Loucy (cell line): ENCODE data around the gene PARD3B.
A peak's percentile ranks its signal among the peaks of the same experiment; 100 is the strongest.

Experiments used
- H2AFZ ChIP-seq: fragments of 200-600 bp; sonication (generic); 2 replicates; pipeline ENCODE4 v1.6.0; 2016; ENCODE audit warnings: antibody characterized with exemption, mild to moderate bottlenecking, low read length, moderate library complexity
- H3F3A ChIP-seq: fragments of 200-600 bp; 2 replicates; pipeline ENCODE4 v1.6.0; 2016; ENCODE audit warnings: antibody characterized with exemption, low read depth, mild to moderate bottlenecking
- H3K27me3 ChIP-seq: fragments of 200-600 bp; sonication (generic); 2 replicates; pipeline ENCODE4 v1.6.1; 2014; ENCODE audit warnings: low read length, mild to moderate bottlenecking; ENCODE audit not compliant: insufficient read depth, poor library complexity, severe bottlenecking
- H3K36me3 ChIP-seq: fragments of 200-600 bp; sonication (generic); 2 replicates; pipeline ENCODE4 v1.6.1; 2016; ENCODE audit warnings: low read length; ENCODE audit not compliant: insufficient read depth
- H3K4me1 ChIP-seq: fragments of 200-600 bp; sonication (generic); 2 replicates; pipeline ENCODE4 v1.5.1; 2014; ENCODE audit warnings: low read length, mild to moderate bottlenecking; ENCODE audit not compliant: insufficient read depth, poor library complexity, severe bottlenecking
- H3K4me2 ChIP-seq: fragments of 200-600 bp; sonication (generic); 2 replicates; pipeline ENCODE4 v1.6.0; 2014; ENCODE audit warnings: antibody characterized with exemption, low read length, low read depth, mild to moderate bottlenecking; ENCODE audit not compliant: poor library complexity, severe bottlenecking
- H3K4me3 ChIP-seq: fragments of 200-600 bp; sonication (generic); 2 replicates; pipeline ENCODE4 v1.5.1; 2014; ENCODE audit warnings: low read length, mild to moderate bottlenecking, mixed read lengths; ENCODE audit not compliant: poor library complexity, severe bottlenecking
- H3K79me2 ChIP-seq: fragments of 200-600 bp; sonication (generic); 2 replicates; pipeline ENCODE4 v1.6.1; 2014; ENCODE audit warnings: low read length; ENCODE audit not compliant: insufficient read depth
- H3K9ac ChIP-seq: fragments of 200-600 bp; sonication (generic); 2 replicates; pipeline ENCODE4 v1.6.0; 2014; ENCODE audit warnings: mild to moderate bottlenecking, low read depth, low read length, moderate library complexity; ENCODE audit not compliant: poor library complexity, severe bottlenecking
- H3K9me2 ChIP-seq: fragments of 200-600 bp; sonication (generic); replicated peaks from 2 replicates; pipeline ENCODE4 v1.6.1; 2016; ENCODE audit warnings: low read depth, low read length, mixed read lengths
- H3K9me3 ChIP-seq: fragments of 200-600 bp; sonication (generic); 2 replicates; pipeline ENCODE4 v1.6.1; 2014; ENCODE audit warnings: mild to moderate bottlenecking, antibody characterized with exemption, low read length, low read depth; ENCODE audit not compliant: insufficient read depth
- H4K20me1 ChIP-seq: fragments of 200-600 bp; sonication (generic); 2 replicates; pipeline ENCODE4 v1.6.0; 2014; ENCODE audit warnings: antibody characterized with exemption, low read length, mild to moderate bottlenecking; ENCODE audit not compliant: insufficient read depth, poor library complexity, severe bottlenecking
- CTCF ChIP-seq: fragments of 200-600 bp; sonication (generic); conservative IDR thresholded peaks from 2 replicates; pipeline ENCODE4 v1.5.1; 2014; ENCODE audit warnings: mild to moderate bottlenecking, antibody characterized with exemption, low read length
- EZH2phosphoT487 ChIP-seq: fragments of 200-600 bp; IDR thresholded peaks from 2 replicates; pipeline ENCODE4 v1.6.1; 2018; ENCODE audit warnings: antibody characterized with exemption, mild to moderate bottlenecking, moderate library complexity, borderline replicate concordance

Gene PARD3B

GRCh38 chr2:205010196-205010595 lies 464.9 kb downstream of the PARD3B start:
- H2AFZ ChIP-seq, result peak overlapping the region; percentile 42; the same call in 1 of the 2 replicates
- H3K4me3 ChIP-seq, result no peak overlapping the region
- H3K9me2 ChIP-seq, result no peaks in the 10 kb centered on the region
- H3K4me1 ChIP-seq, result peaks cover 14% of the 10 kb centered on the region
- H3K79me2 ChIP-seq, result no peaks in the 10 kb centered on the region
- no peaks in the 10 kb centered on the region for H4K20me1 ChIP-seq
- no peaks in the 10 kb centered on the region for H3F3A ChIP-seq
- no peaks in the 10 kb centered on the region for H3K27me3 ChIP-seq
- no peak for TF ChIP-seq EZH2phosphoT487
- no peak for TF ChIP-seq CTCF
- H3K9ac ChIP-seq, result no peak overlapping the region
- no peaks in the 10 kb centered on the region for H3K36me3 ChIP-seq
- no peak overlapping the region for H3K4me2 ChIP-seq
- H3K9me3 ChIP-seq, result no peaks in the 10 kb centered on the region

GRCh38 chr2:205011031-205011430 lies 465.8 kb downstream of the PARD3B start:
- H3K79me2 ChIP-seq, result no peaks in the 10 kb centered on the region
- no peaks in the 10 kb centered on the region for H3K9me2 ChIP-seq
- no peaks in the 10 kb centered on the region for H3F3A ChIP-seq
- H3K4me1 ChIP-seq, result peaks cover 14% of the 10 kb centered on the region
- H3K36me3 ChIP-seq, result no peaks in the 10 kb centered on the region
- no peaks in the 10 kb centered on the region for H3K27me3 ChIP-seq
- H4K20me1 ChIP-seq, result no peaks in the 10 kb centered on the region
- H3K4me2 ChIP-seq, result no peak overlapping the region
- no peaks in the 10 kb centered on the region for H3K9me3 ChIP-seq
- no peak overlapping the region for H3K4me3 ChIP-seq
- no peak overlapping the region for H2AFZ ChIP-seq
- no peak for TF ChIP-seq EZH2phosphoT487
- TF ChIP-seq CTCF, result no peak
- no peak overlapping the region for H3K9ac ChIP-seq

DNA sequence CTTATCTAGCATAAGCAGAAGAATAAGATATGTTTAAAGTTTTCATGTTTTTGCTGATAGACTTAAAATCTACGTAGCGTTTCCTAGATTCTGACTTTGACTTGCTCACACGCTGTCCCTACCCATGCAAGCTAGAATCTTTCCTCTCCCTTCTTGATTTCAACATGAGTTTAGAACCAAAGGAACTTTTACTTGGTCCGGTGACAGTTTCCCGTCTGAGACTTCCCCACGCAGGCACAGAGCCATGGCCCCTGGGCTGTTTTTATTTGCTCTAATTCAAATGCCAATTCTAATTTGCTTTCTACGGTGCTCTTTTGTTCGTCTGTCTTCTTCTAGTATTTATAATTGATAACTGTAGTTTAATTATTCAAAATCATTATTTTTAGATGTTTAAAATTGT lies 467.7 kb downstream of the PARD3B start:
- no peaks in the 10 kb centered on the region for H3F3A ChIP-seq
- H2AFZ ChIP-seq, result no peak overlapping the region
- no peaks in the 10 kb centered on the region for H4K20me1 ChIP-seq
- peaks cover 14% of the 10 kb centered on the region for H3K4me1 ChIP-seq
- no peak overlapping the region for H3K4me2 ChIP-seq
- H3K27me3 ChIP-seq, result no peaks in the 10 kb centered on the region
- H3K9me3 ChIP-seq, result no peaks in the 10 kb centered on the region
- H3K4me3 ChIP-seq, result no peak overlapping the region
- no peak overlapping the region for H3K9ac ChIP-seq
- TF ChIP-seq CTCF, result no peak
- TF ChIP-seq EZH2phosphoT487, result no peak
- H3K79me2 ChIP-seq, result no peaks in the 10 kb centered on the region
- H3K36me3 ChIP-seq, result no peaks in the 10 kb centered on the region
- no peaks in the 10 kb centered on the region for H3K9me2 ChIP-seq
